ENCODE data around the gene LCN6.

DNA sequence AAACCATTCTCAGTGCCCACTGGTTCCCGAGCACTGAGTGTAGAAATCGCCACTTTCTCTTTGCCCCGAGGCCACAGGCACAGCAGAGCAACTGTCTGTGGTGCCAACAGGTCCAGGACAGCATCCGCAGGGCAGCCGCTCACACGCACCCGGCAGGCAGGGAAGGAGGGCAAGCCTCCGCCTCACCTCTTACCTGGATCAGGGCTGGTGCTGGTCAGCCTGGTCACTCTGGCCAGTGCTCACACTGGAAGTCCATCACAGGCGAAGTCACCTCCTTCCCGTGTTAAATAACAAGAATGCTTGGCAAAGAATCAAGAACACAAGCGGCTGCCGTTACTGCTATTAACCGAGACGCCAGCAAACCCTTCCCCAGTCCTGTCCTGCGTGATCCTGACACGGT is 22.2 kb downstream of the LCN6 start:
- TF ChIP-seq, protein P1, sequence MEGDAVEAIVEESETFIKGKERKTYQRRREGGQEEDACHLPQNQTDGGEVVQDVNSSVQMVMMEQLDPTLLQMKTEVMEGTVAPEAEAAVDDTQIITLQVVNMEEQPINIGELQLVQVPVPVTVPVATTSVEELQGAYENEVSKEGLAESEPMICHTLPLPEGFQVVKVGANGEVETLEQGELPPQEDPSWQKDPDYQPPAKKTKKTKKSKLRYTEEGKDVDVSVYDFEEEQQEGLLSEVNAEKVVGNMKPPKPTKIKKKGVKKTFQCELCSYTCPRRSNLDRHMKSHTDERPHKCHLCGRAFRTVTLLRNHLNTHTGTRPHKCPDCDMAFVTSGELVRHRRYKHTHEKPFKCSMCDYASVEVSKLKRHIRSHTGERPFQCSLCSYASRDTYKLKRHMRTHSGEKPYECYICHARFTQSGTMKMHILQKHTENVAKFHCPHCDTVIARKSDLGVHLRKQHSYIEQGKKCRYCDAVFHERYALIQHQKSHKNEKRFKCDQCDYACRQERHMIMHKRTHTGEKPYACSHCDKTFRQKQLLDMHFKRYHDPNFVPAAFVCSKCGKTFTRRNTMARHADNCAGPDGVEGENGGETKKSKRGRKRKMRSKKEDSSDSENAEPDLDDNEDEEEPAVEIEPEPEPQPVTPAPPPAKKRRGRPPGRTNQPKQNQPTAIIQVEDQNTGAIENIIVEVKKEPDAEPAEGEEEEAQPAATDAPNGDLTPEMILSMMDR (IDR thresholded peaks at IDR 0.05; ENCODE audit: insufficient read depth, low read length, poor library complexity, severe bottlenecking), result no peak
- no peak for TF ChIP-seq EZH2phosphoT487 (conservative IDR thresholded peaks at IDR 0.05; ENCODE audit: low read length)

Measured in SU-DHL-6 (cell line).